ENCODE results near the gene ABCC12.

DNA sequence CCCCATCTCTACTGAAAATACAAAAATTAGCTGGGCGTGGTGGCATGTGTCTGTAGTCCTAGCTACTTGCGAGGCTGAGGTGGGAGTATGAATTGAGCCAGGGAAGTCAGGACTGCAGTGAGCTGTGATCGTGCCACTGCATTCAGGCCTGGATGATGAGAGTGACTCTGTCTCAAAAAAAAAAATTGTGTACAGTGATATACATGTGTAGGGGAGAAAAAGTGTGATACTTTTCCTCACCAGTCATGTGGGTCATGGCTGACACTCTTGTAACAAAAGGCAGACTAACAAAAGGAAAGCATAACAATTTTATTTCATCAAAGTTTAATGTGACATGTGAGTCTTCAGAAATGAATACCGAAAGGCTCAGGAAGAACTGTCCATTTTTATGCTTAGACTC is 2.0 kb upstream of the ABCC12 start:
- TF ChIP-seq, protein P1, sequence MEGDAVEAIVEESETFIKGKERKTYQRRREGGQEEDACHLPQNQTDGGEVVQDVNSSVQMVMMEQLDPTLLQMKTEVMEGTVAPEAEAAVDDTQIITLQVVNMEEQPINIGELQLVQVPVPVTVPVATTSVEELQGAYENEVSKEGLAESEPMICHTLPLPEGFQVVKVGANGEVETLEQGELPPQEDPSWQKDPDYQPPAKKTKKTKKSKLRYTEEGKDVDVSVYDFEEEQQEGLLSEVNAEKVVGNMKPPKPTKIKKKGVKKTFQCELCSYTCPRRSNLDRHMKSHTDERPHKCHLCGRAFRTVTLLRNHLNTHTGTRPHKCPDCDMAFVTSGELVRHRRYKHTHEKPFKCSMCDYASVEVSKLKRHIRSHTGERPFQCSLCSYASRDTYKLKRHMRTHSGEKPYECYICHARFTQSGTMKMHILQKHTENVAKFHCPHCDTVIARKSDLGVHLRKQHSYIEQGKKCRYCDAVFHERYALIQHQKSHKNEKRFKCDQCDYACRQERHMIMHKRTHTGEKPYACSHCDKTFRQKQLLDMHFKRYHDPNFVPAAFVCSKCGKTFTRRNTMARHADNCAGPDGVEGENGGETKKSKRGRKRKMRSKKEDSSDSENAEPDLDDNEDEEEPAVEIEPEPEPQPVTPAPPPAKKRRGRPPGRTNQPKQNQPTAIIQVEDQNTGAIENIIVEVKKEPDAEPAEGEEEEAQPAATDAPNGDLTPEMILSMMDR (IDR thresholded peaks at IDR 0.05 in 2 of 3, conservative IDR thresholded peaks at IDR 0.05 in 1 of 3; ENCODE audit: borderline replicate concordance in 1 of 3, insufficient read depth in 1 of 3, low read depth in 2 of 3, low read length in 2 of 3), result no peak
- TF ChIP-seq POLR2AphosphoS5 (IDR thresholded peaks at IDR 0.05; ENCODE audit: low read depth, low read length), result no peak
- no peak for TF ChIP-seq EZH2 (IDR thresholded peaks at IDR 0.05)
- no peak for TF ChIP-seq EZH2phosphoT487 (IDR thresholded peaks at IDR 0.05; ENCODE audit: borderline replicate concordance)
- TF ChIP-seq, protein P2, sequence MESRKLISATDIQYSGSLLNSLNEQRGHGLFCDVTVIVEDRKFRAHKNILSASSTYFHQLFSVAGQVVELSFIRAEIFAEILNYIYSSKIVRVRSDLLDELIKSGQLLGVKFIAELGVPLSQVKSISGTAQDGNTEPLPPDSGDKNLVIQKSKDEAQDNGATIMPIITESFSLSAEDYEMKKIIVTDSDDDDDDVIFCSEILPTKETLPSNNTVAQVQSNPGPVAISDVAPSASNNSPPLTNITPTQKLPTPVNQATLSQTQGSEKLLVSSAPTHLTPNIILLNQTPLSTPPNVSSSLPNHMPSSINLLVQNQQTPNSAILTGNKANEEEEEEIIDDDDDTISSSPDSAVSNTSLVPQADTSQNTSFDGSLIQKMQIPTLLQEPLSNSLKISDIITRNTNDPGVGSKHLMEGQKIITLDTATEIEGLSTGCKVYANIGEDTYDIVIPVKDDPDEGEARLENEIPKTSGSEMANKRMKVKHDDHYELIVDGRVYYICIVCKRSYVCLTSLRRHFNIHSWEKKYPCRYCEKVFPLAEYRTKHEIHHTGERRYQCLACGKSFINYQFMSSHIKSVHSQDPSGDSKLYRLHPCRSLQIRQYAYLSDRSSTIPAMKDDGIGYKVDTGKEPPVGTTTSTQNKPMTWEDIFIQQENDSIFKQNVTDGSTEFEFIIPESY (IDR thresholded peaks at IDR 0.05; ENCODE audit: extremely low read depth, insufficient replicate concordance, low read length), result no peak
- no peak for TF ChIP-seq ZNF274 (IDR thresholded peaks at IDR 0.05; ENCODE audit: low read depth, low read length)
- TF ChIP-seq, protein P3, sequence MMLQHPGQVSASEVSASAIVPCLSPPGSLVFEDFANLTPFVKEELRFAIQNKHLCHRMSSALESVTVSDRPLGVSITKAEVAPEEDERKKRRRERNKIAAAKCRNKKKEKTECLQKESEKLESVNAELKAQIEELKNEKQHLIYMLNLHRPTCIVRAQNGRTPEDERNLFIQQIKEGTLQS (IDR thresholded peaks at IDR 0.05), result no peak
- TF ChIP-seq SRF (IDR thresholded peaks at IDR 0.05; ENCODE audit: low read depth), result no peak
- TF ChIP-seq TCF7L2 (IDR thresholded peaks at IDR 0.05; ENCODE audit: borderline replicate concordance, extremely low read depth, insufficient read depth, insufficient read length), result no peak
- no peak for TF ChIP-seq POLR2A (IDR thresholded peaks at IDR 0.05; ENCODE audit: borderline replicate concordance, extremely low read depth, insufficient read depth, insufficient read length)
- TF ChIP-seq, protein P4, sequence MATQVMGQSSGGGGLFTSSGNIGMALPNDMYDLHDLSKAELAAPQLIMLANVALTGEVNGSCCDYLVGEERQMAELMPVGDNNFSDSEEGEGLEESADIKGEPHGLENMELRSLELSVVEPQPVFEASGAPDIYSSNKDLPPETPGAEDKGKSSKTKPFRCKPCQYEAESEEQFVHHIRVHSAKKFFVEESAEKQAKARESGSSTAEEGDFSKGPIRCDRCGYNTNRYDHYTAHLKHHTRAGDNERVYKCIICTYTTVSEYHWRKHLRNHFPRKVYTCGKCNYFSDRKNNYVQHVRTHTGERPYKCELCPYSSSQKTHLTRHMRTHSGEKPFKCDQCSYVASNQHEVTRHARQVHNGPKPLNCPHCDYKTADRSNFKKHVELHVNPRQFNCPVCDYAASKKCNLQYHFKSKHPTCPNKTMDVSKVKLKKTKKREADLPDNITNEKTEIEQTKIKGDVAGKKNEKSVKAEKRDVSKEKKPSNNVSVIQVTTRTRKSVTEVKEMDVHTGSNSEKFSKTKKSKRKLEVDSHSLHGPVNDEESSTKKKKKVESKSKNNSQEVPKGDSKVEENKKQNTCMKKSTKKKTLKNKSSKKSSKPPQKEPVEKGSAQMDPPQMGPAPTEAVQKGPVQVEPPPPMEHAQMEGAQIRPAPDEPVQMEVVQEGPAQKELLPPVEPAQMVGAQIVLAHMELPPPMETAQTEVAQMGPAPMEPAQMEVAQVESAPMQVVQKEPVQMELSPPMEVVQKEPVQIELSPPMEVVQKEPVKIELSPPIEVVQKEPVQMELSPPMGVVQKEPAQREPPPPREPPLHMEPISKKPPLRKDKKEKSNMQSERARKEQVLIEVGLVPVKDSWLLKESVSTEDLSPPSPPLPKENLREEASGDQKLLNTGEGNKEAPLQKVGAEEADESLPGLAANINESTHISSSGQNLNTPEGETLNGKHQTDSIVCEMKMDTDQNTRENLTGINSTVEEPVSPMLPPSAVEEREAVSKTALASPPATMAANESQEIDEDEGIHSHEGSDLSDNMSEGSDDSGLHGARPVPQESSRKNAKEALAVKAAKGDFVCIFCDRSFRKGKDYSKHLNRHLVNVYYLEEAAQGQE (IDR thresholded peaks at IDR 0.05; ENCODE audit: low read depth), result no peak

All from HCT116 (cell line).